ENCODE results near the gene COL23A1. TPM values are rescaled to one million over a fixed set of nuclear protein-coding genes. Genes with fewer than 3 reads are reported as not detected.

COL23A1 gene
- total and polyA plus RNA-seq, 2 donors (not counting 1 experiment from before 2014, with no cell fraction given) = 0.20 TPM; not detected in 1

DNA sequence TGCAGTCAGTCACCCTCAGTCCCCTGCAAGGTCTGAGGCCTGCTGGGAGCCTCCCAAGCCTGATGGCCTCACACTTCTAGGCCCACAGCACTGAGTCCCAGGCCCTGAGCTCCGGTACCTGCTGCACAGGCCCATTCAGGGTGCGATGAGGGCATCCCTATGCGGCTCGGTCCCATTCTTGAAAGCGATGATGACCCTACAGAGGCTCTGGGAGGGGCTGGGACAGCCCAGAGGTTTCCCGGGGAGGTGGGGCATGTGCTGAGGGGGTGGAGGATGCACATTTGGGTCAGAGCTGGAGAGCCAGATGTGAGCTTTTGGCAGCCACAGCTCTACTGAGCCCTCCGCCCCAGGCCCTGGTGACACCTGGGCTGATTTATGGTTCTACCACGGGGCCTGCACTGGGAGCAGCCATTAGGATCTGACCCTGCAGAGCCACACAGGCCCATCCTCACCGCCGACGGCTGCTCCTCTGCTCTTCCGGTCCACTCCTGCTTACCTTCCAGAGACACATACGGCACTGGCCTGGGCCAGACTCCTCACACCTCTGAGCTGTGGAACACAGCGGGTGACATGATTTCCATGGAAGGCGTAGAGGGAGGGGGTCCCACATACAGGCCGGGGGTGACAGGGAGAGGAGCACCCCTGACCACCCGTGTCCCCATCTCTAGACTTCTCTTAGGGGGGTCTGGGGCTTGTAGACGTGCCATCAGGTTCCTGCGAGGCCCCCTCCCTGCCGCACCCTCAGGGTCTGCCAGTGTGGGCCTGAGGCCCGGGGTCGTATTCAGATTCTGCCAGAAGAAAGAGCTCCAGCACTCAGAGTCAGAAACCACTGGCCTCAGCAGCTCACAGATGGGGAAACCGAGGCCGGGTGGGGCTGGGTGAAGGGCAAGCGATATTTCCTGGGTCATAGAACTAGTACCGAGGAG, 53.4 kb downstream of the COL23A1 start:
- Mint-ChIP-seq H3K27ac (no peak overlapping the region), H3K9me3 (ENCODE audit: insufficient read depth) (no peaks in the 10 kb centered on the region), H3K27me3 (peaks cover 3% of the 10 kb centered on the region), H3K4me1 (no peaks in the 10 kb centered on the region), H3K4me3 (no peak overlapping the region)
- Histone ChIP-seq H3K9ac (ENCODE audit: low read length) (no peak overlapping the region), H3K9me3 (ENCODE audit: control extremely low read depth in 1 of 3, control insufficient read depth in 2 of 3, insufficient read depth in 1 of 3, low read length in 2 of 3) (no peaks in the 10 kb centered on the region), H3K4me3 (ENCODE audit: control extremely low read depth in 1 of 5, extremely low read depth in 1 of 5, insufficient read depth in 1 of 5, low read depth in 2 of 5, low read length in 4 of 5) (no peak overlapping the region), H3K27ac (ENCODE audit: low read length in 2 of 2) (no peak overlapping the region), H3K27me3 (replicated peaks in 1 of 4; ENCODE audit: control extremely low read depth in 1 of 4, control insufficient read depth in 3 of 4, insufficient read depth in 4 of 4, low read length in 3 of 4) (peaks cover 0 to under 1% (median 0%) of the 10 kb centered on the region in 4 experiments), H3K4me2 (replicated peaks; ENCODE audit: low read depth, low read length, poor library complexity, severe bottlenecking) (no peak overlapping the region), H2AFZ (ENCODE audit: insufficient read depth, low read depth, low read length, poor library complexity, severe bottlenecking) (no peak overlapping the region), H3K4me1 (ENCODE audit: control insufficient read depth in 2 of 2, insufficient read depth in 2 of 2, low read length in 2 of 2) (no peaks in the 10 kb centered on the region), H3K36me3 (replicated peaks in 1 of 2; ENCODE audit: control extremely low read depth in 1 of 2, control insufficient read depth in 1 of 2, extremely low read depth in 1 of 2, insufficient read depth in 2 of 2, low read length in 1 of 2) (no peaks in the 10 kb centered on the region), H4K20me1 (ENCODE audit: control insufficient read depth, insufficient read depth, low read length, poor library complexity, severe bottlenecking) (no peaks in the 10 kb centered on the region), H3K79me2 (ENCODE audit: control insufficient read depth, insufficient read depth, low read length) (no peaks in the 10 kb centered on the region)
- 92% methylated on average over 22 of the region's 26 CpGs for WGBS (ENCODE audit: insufficient coverage)
- POLR2A ChIA-PET = no interaction called here
- ATAC-seq (ENCODE audit: low read depth) = no peak
- intact Hi-C loops (cut with micrococcal nuclease) = no loop called here
- CTCF ChIA-PET = no interaction called here
- no peak for DNase-seq
- TF ChIP-seq, protein P1, sequence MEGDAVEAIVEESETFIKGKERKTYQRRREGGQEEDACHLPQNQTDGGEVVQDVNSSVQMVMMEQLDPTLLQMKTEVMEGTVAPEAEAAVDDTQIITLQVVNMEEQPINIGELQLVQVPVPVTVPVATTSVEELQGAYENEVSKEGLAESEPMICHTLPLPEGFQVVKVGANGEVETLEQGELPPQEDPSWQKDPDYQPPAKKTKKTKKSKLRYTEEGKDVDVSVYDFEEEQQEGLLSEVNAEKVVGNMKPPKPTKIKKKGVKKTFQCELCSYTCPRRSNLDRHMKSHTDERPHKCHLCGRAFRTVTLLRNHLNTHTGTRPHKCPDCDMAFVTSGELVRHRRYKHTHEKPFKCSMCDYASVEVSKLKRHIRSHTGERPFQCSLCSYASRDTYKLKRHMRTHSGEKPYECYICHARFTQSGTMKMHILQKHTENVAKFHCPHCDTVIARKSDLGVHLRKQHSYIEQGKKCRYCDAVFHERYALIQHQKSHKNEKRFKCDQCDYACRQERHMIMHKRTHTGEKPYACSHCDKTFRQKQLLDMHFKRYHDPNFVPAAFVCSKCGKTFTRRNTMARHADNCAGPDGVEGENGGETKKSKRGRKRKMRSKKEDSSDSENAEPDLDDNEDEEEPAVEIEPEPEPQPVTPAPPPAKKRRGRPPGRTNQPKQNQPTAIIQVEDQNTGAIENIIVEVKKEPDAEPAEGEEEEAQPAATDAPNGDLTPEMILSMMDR (IDR thresholded peaks at IDR 0.05) = no peak
- no peak for TF ChIP-seq EZH2 (IDR thresholded peaks at IDR 0.05; ENCODE audit: borderline replicate concordance, insufficient read depth, low read depth, low read length, poor library complexity, severe bottlenecking)

Data from B cell (primary cell).